Stimulated activated CD4-positive, alpha-beta T cell treated with anti-CD3 and anti-CD28 coated beads, Interleukin-2, amount 100 ng/mL, for 4 hours (primary cell): ENCODE data around the gene WNT6.
A peak's percentile ranks its signal among the peaks of the same experiment; 100 is the strongest.

Experiments
- DNase-seq: peaks from one replicate; pipeline ENCODE4 v3.0.0-alpha.2; 2020; ENCODE audit warnings: low read depth

The WNT6 gene

GRCh38 chr2:218858138-218858445 is 1.5 kb upstream of the WNT6 start:
- DNase-seq = no peak

- no peak for DNase-seq
These were observed 692 bp upstream of the WNT6 start for GRCh38 chr2:218858671-218859555.

- DNase-seq = no peak
These were observed 605 bp downstream of the WNT6 start for GRCh38 chr2:218859988-218860831.

- no peak for DNase-seq
These were observed 1.4 kb downstream of the WNT6 start for GRCh38 chr2:218860950-218861381.

GRCh38 chr2:218861645-218862318 is 2.2 kb downstream of the WNT6 start:
- DNase-seq = no peak

GRCh38 chr2:218863021-218863520 is 3.5 kb downstream of the WNT6 start:
- DNase-seq = no peak

- DNase-seq = no peak
These were observed 5.8 kb downstream of the WNT6 start for GRCh38 chr2:218865396-218865795.

GRCh38 chr2:218865999-218866398 is 6.4 kb downstream of the WNT6 start:
- no peak for DNase-seq

- DNase-seq = no peak
These were observed 8.3 kb downstream of the WNT6 start for GRCh38 chr2:218867900-218868299.

- DNase-seq = no peak
These were observed 9.5 kb downstream of the WNT6 start for GRCh38 chr2:218869064-218869463.

GRCh38 chr2:218870984-218871344 is 11.4 kb downstream of the WNT6 start:
- no peak for DNase-seq

GRCh38 chr2:218871345-218872302 is 12.0 kb downstream of the WNT6 start:
- peak; percentile 38 for DNase-seq

GRCh38 chr2:218872645-218873358 is 13.2 kb downstream of the WNT6 start:
- no peak for DNase-seq

- no peak for DNase-seq
These were observed 14.0 kb downstream of the WNT6 start for GRCh38 chr2:218873359-218874194.

- no peak for DNase-seq
These were observed 16.2 kb downstream of the WNT6 start for GRCh38 chr2:218875692-218876246.

GRCh38 chr2:218876562-218877219 is 17.1 kb downstream of the WNT6 start:
- peak; percentile 61 for DNase-seq

- DNase-seq = no peak
These were observed 17.7 kb downstream of the WNT6 start for GRCh38 chr2:218877331-218877730.

- DNase-seq = no peak
These were observed 18.3 kb downstream of the WNT6 start for GRCh38 chr2:218877891-218878290.

- no peak for DNase-seq
These were observed 18.9 kb downstream of the WNT6 start for GRCh38 chr2:218878486-218878885.
